C4-2B (cell line): ENCODE measurements around the gene CRCP.
"Not testable (repeated sequence)": the region's sequence is repeated elsewhere in the genome, so short reads cannot be mapped to it uniquely, and the experiment has no call there.

Experiments
- H3K27ac ChIP-seq: fragments of 450-650 bp; 2 replicates; pipeline ENCODE4 v1.5.1; 2017
- CTCF ChIP-seq: fragments of 450-650 bp; conservative IDR thresholded peaks from 2 replicates; pipeline ENCODE4 v1.5.1; 2017; ENCODE audit warnings: mild to moderate bottlenecking
- ZFX ChIP-seq: fragments of 450-650 bp; IDR thresholded peaks from 2 replicates; pipeline ENCODE4 v1.6.1; 2017

The CRCP gene

GRCh38 chr7:66099551-66100407 is 14.9 kb upstream of the CRCP start:
- no peak for TF ChIP-seq CTCF
- no peak for TF ChIP-seq ZFX
- peak overlapping the region; percentile 94 for H3K27ac ChIP-seq

GRCh38 chr7:66100408-66101050 is 14.1 kb upstream of the CRCP start:
- TF ChIP-seq CTCF (no peak), ZFX (no peak)
- H3K27ac ChIP-seq, result peak overlapping the region; percentile 94

- H3K27ac ChIP-seq, result not testable (repeated sequence)
These were observed 12.5 kb upstream of the CRCP start for GRCh38 chr7:66102168-66102567.

GRCh38 chr7:66103994-66104393 is 10.7 kb upstream of the CRCP start:
- not testable (repeated sequence) for H3K27ac ChIP-seq

- H3K27ac ChIP-seq, result no peak overlapping the region
These were observed 9.3 kb upstream of the CRCP start for GRCh38 chr7:66105263-66105748.

GRCh38 chr7:66108410-66108809 is 6.2 kb upstream of the CRCP start:
- not testable (repeated sequence) for H3K27ac ChIP-seq

More at GRCh38 chr7:66105263-66105748, 9.3 kb upstream of the CRCP start:
- TF ChIP-seq ZFX (no peak), CTCF (no peak)

- TF ChIP-seq CTCF (no peak), ZFX (no peak)
These were observed 3.8 kb upstream of the CRCP start for GRCh38 chr7:66110856-66111255.

GRCh38 chr7:66116680-66117420 is 2.2 kb downstream of the CRCP start:
- H3K27ac ChIP-seq, result not testable (repeated sequence)

More at GRCh38 chr7:66110856-66111255, 3.8 kb upstream of the CRCP start:
- no peak overlapping the region for H3K27ac ChIP-seq

- no peak for TF ChIP-seq ZFX
- TF ChIP-seq CTCF, result no peak
- H3K27ac ChIP-seq, result peak overlapping the region; percentile 22; the same call in 1 of the 2 replicates
These were observed 4.0 kb downstream of the CRCP start for GRCh38 chr7:66118603-66119002.
